HUES6 (cell line): ENCODE results near the gene ANKRD2.
A peak's percentile ranks its signal among the peaks of the same experiment; 100 is the strongest.

Experiments
- H3K27ac ChIP-seq: 2 replicates; pipeline ENCODE4 v1.7.0; 2013; ENCODE audit warnings: low read depth, mild to moderate bottlenecking, low read length, inconsistent platforms
- H3K27me3 ChIP-seq: 2 replicates; pipeline ENCODE4 v1.6.1; 2013; ENCODE audit warnings: low read length; ENCODE audit not compliant: control insufficient read depth, insufficient read depth
- H3K36me3 ChIP-seq: 2 replicates; pipeline ENCODE4 v1.6.1; 2013; ENCODE audit warnings: low read length; ENCODE audit not compliant: control insufficient read depth, insufficient read depth
- H3K4me1 ChIP-seq: 2 replicates; pipeline ENCODE4 v1.6.1; 2013; ENCODE audit warnings: low read length; ENCODE audit not compliant: control insufficient read depth, insufficient read depth
- H3K4me3 ChIP-seq: 2 replicates; pipeline ENCODE4 v1.5.1; 2013; ENCODE audit warnings: low read depth, low read length
- H3K9ac ChIP-seq: one replicate; pipeline ENCODE4 v1.6.1; 2013; ENCODE audit warnings: mild to moderate bottlenecking, low read length
- H3K9me3 ChIP-seq: 2 replicates; pipeline ENCODE4 v1.6.1; 2013; ENCODE audit warnings: low read depth, low read length; ENCODE audit not compliant: control insufficient read depth, insufficient read depth

The ANKRD2 gene

GRCh38 chr10:97631098-97631497, 58.5 kb downstream of the ANKRD2 start:
- no peak overlapping the region for H3K27ac ChIP-seq

GRCh38 chr10:97632949-97633884, 60.6 kb downstream of the ANKRD2 start, which contains the start of gene MORN4:
Gene MORN4 (minus strand): TSS chr10:97633500. CDS start chr10:97619653, 13,847 bp downstream.
- H3K27me3 ChIP-seq = no peaks in the 10 kb centered on the region
- peak within 1 kb of the TSS; percentile 81 for H3K9ac ChIP-seq
- peaks cover 3% of the 10 kb centered on the region; the same call in 1 of the 2 replicates for H3K4me1 ChIP-seq
- no peaks in the 10 kb centered on the region for H3K36me3 ChIP-seq
- peak within 1 kb of the TSS; percentile 89 for H3K4me3 ChIP-seq
- no peak within 1 kb of the TSS for H3K27ac ChIP-seq
- H3K9me3 ChIP-seq = no peaks in the 10 kb centered on the region

More at GRCh38 chr10:97631098-97631497, 58.5 kb downstream of the ANKRD2 start:
- Histone ChIP-seq H3K9ac (no peak overlapping the region), H3K27me3 (no peaks in the 10 kb centered on the region), H3K4me1 (peaks cover 3% of the 10 kb centered on the region; the same call in 1 of the 2 replicates), H3K9me3 (no peaks in the 10 kb centered on the region), H3K36me3 (no peaks in the 10 kb centered on the region), H3K4me3 (no peak overlapping the region)
